HepG2 (cell line): ENCODE results near the gene RABL6. TPM values are rescaled to one million over a fixed set of nuclear protein-coding genes. Genes with fewer than 3 reads are reported as not detected.
"Not testable (repeated sequence)": the region's sequence is repeated elsewhere in the genome, so short reads cannot be mapped to it uniquely, and the experiment has no call there.

Experiments used
- CBX5 ChIP-seq: sonication (generic); formaldehyde crosslinking; IDR thresholded peaks from 2 replicates; pipeline ENCODE4 v1.4.0; 2020; ENCODE audit warnings: missing genetic modification reagents, borderline replicate concordance
- FLYWCH1 ChIP-seq: sonication (generic); formaldehyde crosslinking; IDR thresholded peaks from 2 replicates; pipeline ENCODE4 v1.8.1; 2023; ENCODE audit warnings: mild to moderate bottlenecking, missing genetic modification reagents
- HNF1B ChIP-seq: sonication (generic); formaldehyde crosslinking; IDR thresholded peaks from 2 replicates; pipeline ENCODE4 v1.5.1; 2020; ENCODE audit warnings: mild to moderate bottlenecking, moderate library complexity, missing genetic modification reagents
- PHF21A ChIP-seq: sonication (generic); formaldehyde crosslinking; IDR thresholded peaks from 2 replicates; pipeline ENCODE4 v1.5.0; 2020; ENCODE audit warnings: mild to moderate bottlenecking, missing genetic modification reagents
- TCF12 ChIP-seq, 2 experiments: fragments of 450-650 bp in 1 of 2; sonication (generic) in 1 of 2; formaldehyde crosslinking in 1 of 2; IDR thresholded peaks; 2 replicates each; pipeline versions ENCODE4 v1.6.1 to v1.8.0; 2017 to 2022; ENCODE audit warnings: antibody characterized with exemption in 1 of 2, mild to moderate bottlenecking in 1 of 2, missing genetic modification reagents in 1 of 2, moderate library complexity in 1 of 2
- ZNF136 ChIP-seq: sonication (generic); formaldehyde crosslinking; IDR thresholded peaks from 2 replicates; pipeline ENCODE4 v1.8.1; 2022; ENCODE audit warnings: low read depth, mild to moderate bottlenecking, moderate library complexity, missing genetic modification reagents
- ZNF142 ChIP-seq: sonication (generic); formaldehyde crosslinking; IDR thresholded peaks from 2 replicates; pipeline ENCODE4 v1.4.0; 2020; ENCODE audit warnings: missing genetic modification reagents
- ZNF772 ChIP-seq: sonication (generic); formaldehyde crosslinking; IDR thresholded peaks from 2 replicates; pipeline ENCODE4 v1.5.0; 2020; ENCODE audit warnings: mild to moderate bottlenecking, missing genetic modification reagents
- polyA plus RNA-seq, 8 experiments: library from polyadenylated mRNA; depleted of rRNA in 3 of 8; stranded (reverse) in 7 of 8; unstranded in 1 of 8; fragments of >200 nt; fragmentation: Illumina TruSeq in 4 of 8; extraction: Trizol in 4 of 8; gene quantifications; 2 replicates each; pipeline versions ENCODE4 v1.2.1 to v1.2.3, GENCODE V29; 2011 to 2016; ENCODE audit warnings: low read depth in 4 of 8, missing spikeins in 1 of 8, mixed read lengths in 1 of 8; ENCODE audit not compliant: insufficient read depth in 1 of 8
- total RNA-seq, 5 experiments: library from RNA; depleted of rRNA; stranded (reverse); fragments of >200 nt; fragmentation: Illumina TruSeq; extraction: Trizol; gene quantifications; 2 replicates each; pipeline ENCODE4 v1.2.3, GENCODE V29; 2016; ENCODE audit warnings: low read depth in 1 of 5
- TF ChIP-seq, protein P1 (sequence below): sonication (generic); formaldehyde crosslinking; IDR thresholded peaks from 2 replicates; pipeline ENCODE4 v1.4.0; 2020; ENCODE audit warnings: missing genetic modification reagents, borderline replicate concordance
- TF ChIP-seq, protein P2 (sequence below): sonication (generic); formaldehyde crosslinking; IDR thresholded peaks from 2 replicates; pipeline ENCODE4 v1.8.0; 2022; ENCODE audit warnings: mild to moderate bottlenecking, missing genetic modification reagents
- TF ChIP-seq, protein P3 (sequence below): sonication (generic); formaldehyde crosslinking; IDR thresholded peaks from 2 replicates; pipeline ENCODE4 v1.9.0; 2022; ENCODE audit warnings: low read depth, missing genetic modification reagents

Gene RABL6
- total and polyA plus RNA-seq, 2 of the 13 experiments (the other 11 are each of a cell fraction or from before 2014, with no cell fraction given), result 81.5 to 125 TPM

DNA sequence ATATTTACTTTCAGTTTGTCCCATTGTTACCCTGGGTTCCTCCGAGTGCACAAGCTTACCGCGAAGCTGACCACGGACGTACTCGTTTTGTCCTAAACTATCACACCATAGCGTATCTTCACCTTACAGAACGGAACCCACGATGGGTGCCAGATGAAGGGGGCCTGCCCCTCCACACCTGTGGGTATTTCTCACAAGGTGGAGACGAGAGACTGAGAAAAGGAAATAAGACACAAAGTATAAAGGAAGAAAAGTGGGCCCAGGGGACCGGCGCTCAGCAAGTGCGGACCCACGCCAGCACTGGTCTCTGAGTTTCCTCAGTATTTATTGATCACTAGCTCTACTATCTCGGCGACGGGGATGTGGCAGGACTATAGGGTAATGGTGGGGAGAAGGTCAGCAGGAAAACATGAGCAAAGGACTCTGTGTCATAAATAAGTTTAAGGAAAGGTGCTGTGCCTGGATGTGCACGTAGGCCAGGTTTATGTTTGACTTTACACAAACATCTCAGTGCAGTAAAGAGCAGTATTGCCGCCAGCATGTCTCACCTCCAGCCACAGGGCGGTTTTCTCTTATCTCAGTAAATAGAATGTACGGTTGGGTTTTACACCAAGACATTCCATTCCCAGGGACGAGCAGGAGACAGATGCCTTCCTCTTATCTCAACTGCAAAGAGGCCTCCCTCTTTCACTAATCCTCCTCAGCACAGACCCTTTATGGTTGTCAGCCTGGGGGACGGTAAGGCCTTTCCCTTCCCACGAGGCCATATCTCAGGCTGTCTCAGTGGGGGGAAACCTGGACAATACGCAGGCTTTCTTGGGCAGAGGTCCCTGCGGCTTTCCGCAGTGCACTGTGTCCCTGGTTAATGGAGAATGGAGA is 18.9 kb upstream of the RABL6 start (continued):
- TF ChIP-seq, protein P1, sequence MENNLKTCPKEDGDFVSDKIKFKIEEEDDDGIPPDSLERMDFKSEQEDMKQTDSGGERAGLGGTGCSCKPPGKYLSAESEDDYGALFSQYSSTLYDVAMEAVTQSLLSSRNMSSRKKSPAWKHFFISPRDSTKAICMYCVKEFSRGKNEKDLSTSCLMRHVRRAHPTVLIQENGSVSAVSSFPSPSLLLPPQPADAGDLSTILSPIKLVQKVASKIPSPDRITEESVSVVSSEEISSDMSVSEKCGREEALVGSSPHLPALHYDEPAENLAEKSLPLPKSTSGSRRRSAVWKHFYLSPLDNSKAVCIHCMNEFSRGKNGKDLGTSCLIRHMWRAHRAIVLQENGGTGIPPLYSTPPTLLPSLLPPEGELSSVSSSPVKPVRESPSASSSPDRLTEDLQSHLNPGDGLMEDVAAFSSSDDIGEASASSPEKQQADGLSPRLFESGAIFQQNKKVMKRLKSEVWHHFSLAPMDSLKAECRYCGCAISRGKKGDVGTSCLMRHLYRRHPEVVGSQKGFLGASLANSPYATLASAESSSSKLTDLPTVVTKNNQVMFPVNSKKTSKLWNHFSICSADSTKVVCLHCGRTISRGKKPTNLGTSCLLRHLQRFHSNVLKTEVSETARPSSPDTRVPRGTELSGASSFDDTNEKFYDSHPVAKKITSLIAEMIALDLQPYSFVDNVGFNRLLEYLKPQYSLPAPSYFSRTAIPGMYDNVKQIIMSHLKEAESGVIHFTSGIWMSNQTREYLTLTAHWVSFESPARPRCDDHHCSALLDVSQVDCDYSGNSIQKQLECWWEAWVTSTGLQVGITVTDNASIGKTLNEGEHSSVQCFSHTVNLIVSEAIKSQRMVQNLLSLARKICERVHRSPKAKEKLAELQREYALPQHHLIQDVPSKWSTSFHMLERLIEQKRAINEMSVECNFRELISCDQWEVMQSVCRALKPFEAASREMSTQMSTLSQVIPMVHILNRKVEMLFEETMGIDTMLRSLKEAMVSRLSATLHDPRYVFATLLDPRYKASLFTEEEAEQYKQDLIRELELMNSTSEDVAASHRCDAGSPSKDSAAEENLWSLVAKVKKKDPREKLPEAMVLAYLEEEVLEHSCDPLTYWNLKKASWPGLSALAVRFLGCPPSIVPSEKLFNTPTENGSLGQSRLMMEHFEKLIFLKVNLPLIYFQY (CRISPR knock-in tag), result peak; percentile 67
- TF ChIP-seq, protein P2, sequence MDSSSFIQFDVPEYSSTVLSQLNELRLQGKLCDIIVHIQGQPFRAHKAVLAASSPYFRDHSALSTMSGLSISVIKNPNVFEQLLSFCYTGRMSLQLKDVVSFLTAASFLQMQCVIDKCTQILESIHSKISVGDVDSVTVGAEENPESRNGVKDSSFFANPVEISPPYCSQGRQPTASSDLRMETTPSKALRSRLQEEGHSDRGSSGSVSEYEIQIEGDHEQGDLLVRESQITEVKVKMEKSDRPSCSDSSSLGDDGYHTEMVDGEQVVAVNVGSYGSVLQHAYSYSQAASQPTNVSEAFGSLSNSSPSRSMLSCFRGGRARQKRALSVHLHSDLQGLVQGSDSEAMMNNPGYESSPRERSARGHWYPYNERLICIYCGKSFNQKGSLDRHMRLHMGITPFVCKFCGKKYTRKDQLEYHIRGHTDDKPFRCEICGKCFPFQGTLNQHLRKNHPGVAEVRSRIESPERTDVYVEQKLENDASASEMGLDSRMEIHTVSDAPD (CRISPR knock-in tag), result peak; percentile 76; the same call in 1 of the 2 replicates
- TF ChIP-seq ZNF136 (0 out of 2 replicates have a peak, but pooled peaks have one; percentile 60), FLYWCH1 (0 out of 2 replicates have a peak, but pooled peaks have one; percentile 42), ZNF772 (CRISPR knock-in tag) (peak; percentile 40; the same call in 1 of the 2 replicates), ZNF142 (CRISPR knock-in tag) (peak; percentile 70; the same call in 1 of the 2 replicates), TCF12 (CRISPR knock-in tag; IDR thresholded peaks at IDR 0.05) (peak; percentile 87; the same call in 1 of the 2 replicates), HNF1B (CRISPR knock-in tag) (peak; percentile 94), CBX5 (0 out of 2 replicates have a peak, but pooled peaks have one; percentile 18), PHF21A (CRISPR knock-in tag) (peak; percentile 77)
- not testable (repeated sequence) for TF ChIP-seq TCF12 (IDR thresholded peaks at IDR 0.05)
- TF ChIP-seq, protein P3, sequence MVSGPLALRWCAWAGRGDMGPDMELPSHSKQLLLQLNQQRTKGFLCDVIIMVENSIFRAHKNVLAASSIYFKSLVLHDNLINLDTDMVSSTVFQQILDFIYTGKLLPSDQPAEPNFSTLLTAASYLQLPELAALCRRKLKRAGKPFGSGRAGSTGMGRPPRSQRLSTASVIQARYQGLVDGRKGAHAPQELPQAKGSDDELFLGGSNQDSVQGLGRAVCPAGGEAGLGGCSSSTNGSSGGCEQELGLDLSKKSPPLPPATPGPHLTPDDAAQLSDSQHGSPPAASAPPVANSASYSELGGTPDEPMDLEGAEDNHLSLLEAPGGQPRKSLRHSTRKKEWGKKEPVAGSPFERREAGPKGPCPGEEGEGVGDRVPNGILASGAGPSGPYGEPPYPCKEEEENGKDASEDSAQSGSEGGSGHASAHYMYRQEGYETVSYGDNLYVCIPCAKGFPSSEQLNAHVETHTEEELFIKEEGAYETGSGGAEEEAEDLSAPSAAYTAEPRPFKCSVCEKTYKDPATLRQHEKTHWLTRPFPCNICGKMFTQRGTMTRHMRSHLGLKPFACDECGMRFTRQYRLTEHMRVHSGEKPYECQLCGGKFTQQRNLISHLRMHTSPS (CRISPR knock-in tag), result peak; percentile 70; the same call in 1 of the 2 replicates
